Cardiac fibroblast (primary cell): ENCODE measurements around the gene RAB31.

Experiments
- DNase-seq, 2 donors: peaks; one replicate each; pipeline versions ENCODE4 v3.0.0 to v3.0.0-alpha.2; 2010; ENCODE audit warnings: low read depth in 2 of 2
- H3K4me3 ChIP-seq, 2 donors: replicated peaks in 1 of 2; 1 replicate in 1 of 2; 2 replicates in 1 of 2; pipeline ENCODE4 v1.5.1; 2011; ENCODE audit warnings: low read depth in 2 of 2, low read length in 2 of 2, mild to moderate bottlenecking in 2 of 2, moderate library complexity in 1 of 2
- CTCF ChIP-seq: IDR thresholded peaks from one replicate; pipeline ENCODE4 v1.5.1; 2011; ENCODE audit warnings: low read depth, mild to moderate bottlenecking, low read length, inconsistent platforms

RAB31 gene

GRCh38 chr18:9730786-9731185, 22.7 kb downstream of the RAB31 start:
- no peak for DNase-seq
- no peak overlapping the region for H3K4me3 ChIP-seq
- no peak for TF ChIP-seq CTCF

GRCh38 chr18:9731380-9731779, 23.3 kb downstream of the RAB31 start:
- H3K4me3 ChIP-seq, result no peak overlapping the region
- DNase-seq, result peak in 1 of 2 donors; percentile 97
- no peak for TF ChIP-seq CTCF

GRCh38 chr18:9732031-9732430, 23.9 kb downstream of the RAB31 start:
- TF ChIP-seq CTCF, result no peak
- no peak for DNase-seq

GRCh38 chr18:9734189-9734588, 26.1 kb downstream of the RAB31 start:
- H3K4me3 ChIP-seq, result no peak overlapping the region
- TF ChIP-seq CTCF, result no peak
- no peak for DNase-seq

More at GRCh38 chr18:9732031-9732430, 23.9 kb downstream of the RAB31 start:
- no peak overlapping the region for H3K4me3 ChIP-seq

GRCh38 chr18:9735238-9735637, 27.1 kb downstream of the RAB31 start:
- H3K4me3 ChIP-seq, result no peak overlapping the region
- TF ChIP-seq CTCF, result no peak
- DNase-seq, result no peak

- H3K4me3 ChIP-seq, result no peak overlapping the region
- DNase-seq, result no peak
- TF ChIP-seq CTCF, result no peak
Measured at GRCh38 chr18:9735879-9736278, 27.8 kb downstream of the RAB31 start.

GRCh38 chr18:9736286-9736835, 28.3 kb downstream of the RAB31 start:
- no peak for TF ChIP-seq CTCF
- DNase-seq, result no peak

More at GRCh38 chr18:9736286-9736835, 28.3 kb downstream of the RAB31 start:
- H3K4me3 ChIP-seq, result no peak overlapping the region
